ENCODE measurements around the gene IBSP.

- TF ChIP-seq, protein P1, sequence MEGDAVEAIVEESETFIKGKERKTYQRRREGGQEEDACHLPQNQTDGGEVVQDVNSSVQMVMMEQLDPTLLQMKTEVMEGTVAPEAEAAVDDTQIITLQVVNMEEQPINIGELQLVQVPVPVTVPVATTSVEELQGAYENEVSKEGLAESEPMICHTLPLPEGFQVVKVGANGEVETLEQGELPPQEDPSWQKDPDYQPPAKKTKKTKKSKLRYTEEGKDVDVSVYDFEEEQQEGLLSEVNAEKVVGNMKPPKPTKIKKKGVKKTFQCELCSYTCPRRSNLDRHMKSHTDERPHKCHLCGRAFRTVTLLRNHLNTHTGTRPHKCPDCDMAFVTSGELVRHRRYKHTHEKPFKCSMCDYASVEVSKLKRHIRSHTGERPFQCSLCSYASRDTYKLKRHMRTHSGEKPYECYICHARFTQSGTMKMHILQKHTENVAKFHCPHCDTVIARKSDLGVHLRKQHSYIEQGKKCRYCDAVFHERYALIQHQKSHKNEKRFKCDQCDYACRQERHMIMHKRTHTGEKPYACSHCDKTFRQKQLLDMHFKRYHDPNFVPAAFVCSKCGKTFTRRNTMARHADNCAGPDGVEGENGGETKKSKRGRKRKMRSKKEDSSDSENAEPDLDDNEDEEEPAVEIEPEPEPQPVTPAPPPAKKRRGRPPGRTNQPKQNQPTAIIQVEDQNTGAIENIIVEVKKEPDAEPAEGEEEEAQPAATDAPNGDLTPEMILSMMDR (IDR thresholded peaks at IDR 0.05) = no peak
- no peak for TF ChIP-seq POLR2A (IDR thresholded peaks at IDR 0.05)
Measured at GRCh38 chr4:87783781-87784180, 15.6 kb upstream of the IBSP start.
